ENCODE measurements around the gene MN1. TPM values are rescaled to one million over a fixed set of nuclear protein-coding genes. Genes with fewer than 3 reads are reported as not detected.

Gene MN1
- total and polyA plus RNA-seq, 8 donors = 0.54 to 2.6 (median 0.91) TPM

DNA sequence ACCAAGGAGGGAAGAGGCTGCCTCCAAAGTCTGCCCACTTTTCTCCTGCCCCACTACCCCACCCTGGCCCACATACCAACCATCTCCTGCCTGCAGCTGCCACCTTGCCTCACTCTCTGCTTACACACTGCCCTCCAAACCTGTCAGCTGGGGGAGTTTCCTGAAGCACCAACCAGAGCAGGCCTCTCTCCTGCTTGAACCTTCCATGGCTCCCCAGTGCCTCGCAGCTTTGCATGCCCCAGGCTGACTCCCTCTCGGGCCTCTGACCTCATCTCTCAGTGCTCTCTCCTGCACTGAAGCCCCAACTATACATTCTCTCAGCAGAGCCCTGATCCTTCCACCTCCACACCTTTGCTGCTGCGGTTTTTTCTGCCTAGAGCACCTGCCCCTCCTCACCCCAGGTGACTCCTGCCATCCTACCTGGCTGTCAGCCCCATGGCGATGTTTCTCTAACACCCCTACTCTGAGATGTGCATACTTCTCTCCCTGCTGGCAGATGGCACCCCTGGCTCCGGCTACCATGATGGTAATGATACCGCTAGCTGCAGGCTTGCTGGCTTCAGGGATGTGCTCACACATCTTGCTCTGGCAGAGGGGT is 43.5 kb downstream of the MN1 start:
- Histone ChIP-seq H3K4me3 (no peak overlapping the region), H3K9me3 (no peaks in the 10 kb centered on the region), H3K27me3 (no peaks in the 10 kb centered on the region), H3K27ac (no peak overlapping the region), H3K36me3 (no peaks in the 10 kb centered on the region), H3K4me1 (no peaks in the 10 kb centered on the region)
- DNase-seq (no peak), ATAC-seq (no peak), FAIRE-seq (no peak)
- TF ChIP-seq, protein P1, sequence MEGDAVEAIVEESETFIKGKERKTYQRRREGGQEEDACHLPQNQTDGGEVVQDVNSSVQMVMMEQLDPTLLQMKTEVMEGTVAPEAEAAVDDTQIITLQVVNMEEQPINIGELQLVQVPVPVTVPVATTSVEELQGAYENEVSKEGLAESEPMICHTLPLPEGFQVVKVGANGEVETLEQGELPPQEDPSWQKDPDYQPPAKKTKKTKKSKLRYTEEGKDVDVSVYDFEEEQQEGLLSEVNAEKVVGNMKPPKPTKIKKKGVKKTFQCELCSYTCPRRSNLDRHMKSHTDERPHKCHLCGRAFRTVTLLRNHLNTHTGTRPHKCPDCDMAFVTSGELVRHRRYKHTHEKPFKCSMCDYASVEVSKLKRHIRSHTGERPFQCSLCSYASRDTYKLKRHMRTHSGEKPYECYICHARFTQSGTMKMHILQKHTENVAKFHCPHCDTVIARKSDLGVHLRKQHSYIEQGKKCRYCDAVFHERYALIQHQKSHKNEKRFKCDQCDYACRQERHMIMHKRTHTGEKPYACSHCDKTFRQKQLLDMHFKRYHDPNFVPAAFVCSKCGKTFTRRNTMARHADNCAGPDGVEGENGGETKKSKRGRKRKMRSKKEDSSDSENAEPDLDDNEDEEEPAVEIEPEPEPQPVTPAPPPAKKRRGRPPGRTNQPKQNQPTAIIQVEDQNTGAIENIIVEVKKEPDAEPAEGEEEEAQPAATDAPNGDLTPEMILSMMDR (IDR thresholded peaks at IDR 0.05) = no peak
- WGBS, 2 donors = 87 to 88% methylated on average over 6 of the region's 6 CpGs
- intact Hi-C loops (cut with DNase I) = no loop called here

DNA sequence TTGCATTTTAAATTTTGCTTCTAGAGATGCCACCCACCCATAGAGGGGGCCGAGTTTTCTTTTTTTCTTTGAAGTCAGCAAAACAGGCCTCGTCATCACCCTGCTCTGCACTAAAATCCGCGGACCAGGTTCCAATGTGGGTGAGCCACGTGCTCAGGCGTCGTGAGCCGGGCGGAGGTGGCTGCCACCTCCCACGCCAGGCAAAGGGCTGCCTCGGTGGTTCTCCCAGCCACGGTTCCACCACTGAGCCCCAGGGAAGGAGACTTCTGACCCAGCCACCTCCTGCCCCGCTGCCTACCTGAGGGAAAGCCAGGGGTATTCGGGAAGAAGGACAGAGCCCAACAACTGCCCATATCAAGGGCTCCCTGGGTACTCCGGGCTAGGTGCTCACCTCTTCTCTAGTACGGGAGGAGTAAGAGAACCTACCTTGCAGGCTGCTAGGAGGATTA is 45.3 kb downstream of the MN1 start:
- Histone ChIP-seq H3K4me3 (no peak overlapping the region), H3K9me3 (no peaks in the 10 kb centered on the region), H3K36me3 (no peaks in the 10 kb centered on the region), H3K27me3 (no peaks in the 10 kb centered on the region), H3K4me1 (no peaks in the 10 kb centered on the region), H3K27ac (no peak overlapping the region)
- no peak for ATAC-seq
- FAIRE-seq = no peak
- no peak for DNase-seq
- TF ChIP-seq, protein P1 (IDR thresholded peaks at IDR 0.05) = no peak
- 83 to 89% methylated on average over 16 of the region's 16 CpGs for WGBS, 2 donors
- intact Hi-C loops (cut with DNase I) = no loop called here

DNA sequence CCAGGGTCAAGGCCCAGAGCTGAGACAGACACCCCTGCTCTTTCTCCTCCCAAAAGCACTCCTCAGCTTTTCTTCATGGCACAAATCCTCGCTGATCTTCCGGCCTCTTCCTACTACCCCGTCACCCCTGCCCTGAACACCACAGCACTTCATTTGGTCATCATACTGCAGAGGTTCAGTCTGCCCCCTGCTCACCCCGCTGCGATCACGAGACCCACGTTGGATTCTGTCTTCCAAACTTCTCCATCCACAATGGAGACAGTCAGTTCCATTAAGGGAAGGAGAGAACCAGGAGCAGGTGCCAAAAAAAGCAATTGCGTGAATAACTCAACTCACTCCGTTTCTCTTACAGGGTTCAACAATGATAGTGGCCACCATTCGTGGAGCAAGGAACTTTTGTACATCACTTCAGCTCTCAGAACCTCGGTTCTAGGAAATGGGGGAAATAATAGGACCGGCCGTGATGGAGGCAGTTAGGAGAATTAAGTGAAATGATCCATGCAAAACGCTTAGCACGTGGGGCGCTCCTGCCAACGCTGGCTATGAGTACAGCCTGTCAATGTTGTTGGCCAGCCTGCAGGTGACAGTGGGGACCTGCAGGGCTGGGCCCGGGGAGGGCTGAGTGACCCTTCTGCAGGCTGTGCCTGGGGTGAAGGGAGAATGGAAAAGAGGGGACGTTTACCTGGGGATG is 45.9 kb downstream of the MN1 start:
- WGBS, 2 donors = 73 to 78% methylated on average over 19 of the region's 19 CpGs
- Histone ChIP-seq H3K4me3 (no peak overlapping the region), H3K36me3 (no peaks in the 10 kb centered on the region), H3K27ac (no peak overlapping the region), H3K27me3 (no peaks in the 10 kb centered on the region), H3K9me3 (no peaks in the 10 kb centered on the region), H3K4me1 (no peaks in the 10 kb centered on the region)
- DNase-seq = no peak
- intact Hi-C loops (cut with DNase I) = no loop called here
- TF ChIP-seq, protein P1 (IDR thresholded peaks at IDR 0.05) = no peak
- no peak for FAIRE-seq
- ATAC-seq = no peak

DNA sequence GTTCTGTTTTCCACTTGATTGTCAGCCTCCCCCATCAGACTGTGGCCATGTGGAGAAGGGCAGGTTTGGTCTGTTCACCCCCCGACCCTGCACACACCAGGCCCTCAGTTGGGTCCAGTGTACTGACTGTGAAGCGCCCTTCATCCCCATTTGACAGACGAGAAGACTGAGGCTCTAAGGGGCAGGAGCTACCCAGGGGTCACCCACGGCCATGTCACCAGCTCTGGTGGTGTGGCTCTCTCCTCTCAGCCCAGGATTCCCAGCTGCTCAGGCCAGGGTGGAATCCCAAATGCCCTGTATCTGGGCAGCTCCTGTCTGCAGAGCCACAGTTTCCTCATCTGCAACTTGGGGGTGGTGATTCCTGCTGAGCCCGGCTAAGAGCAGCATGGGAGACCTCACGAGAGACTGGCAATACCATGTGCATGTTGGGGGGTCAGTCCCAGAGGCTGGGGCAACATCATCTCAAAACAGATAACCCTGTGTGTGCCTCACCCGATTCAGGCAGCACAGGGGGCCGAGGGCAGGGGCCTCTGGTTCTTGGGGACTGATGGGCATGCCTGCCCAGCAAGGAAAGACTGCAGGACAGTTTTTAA is 46.6 kb downstream of the MN1 start:
- TF ChIP-seq, protein P1 (IDR thresholded peaks at IDR 0.05) = no peak
- no peaks in the 10 kb centered on the region for H3K27me3 ChIP-seq
- DNase-seq (no peak), FAIRE-seq (no peak), ATAC-seq (peak in 1 of 4 donors; percentile 17)
- H3K4me1 ChIP-seq = no peaks in the 10 kb centered on the region
- 77 to 87% methylated on average over 8 of the region's 8 CpGs for WGBS, 2 donors
- no peaks in the 10 kb centered on the region for H3K36me3 ChIP-seq
- intact Hi-C loops (cut with DNase I) = no loop called here
- H3K4me3 ChIP-seq = no peak overlapping the region
- no peak overlapping the region for H3K27ac ChIP-seq
- no peaks in the 10 kb centered on the region for H3K9me3 ChIP-seq
